HG03575 (cell line): Measurements from ENCODE around the gene ZNF488.

Source experiments
- ATAC-seq: cut with Tn5 transposase; IDR thresholded peaks from one replicate; pipeline ENCODE4 v1.9.1; 2021; ENCODE audit not compliant: unreplicated experiment, insufficient number of reproducible peaks, low FRiP score; ENCODE audit errors: extremely low read depth

ZNF488 gene

GRCh38 chr10:47337310-47337709, 46.8 kb downstream of the ZNF488 start:
- no peak for ATAC-seq

DNA sequence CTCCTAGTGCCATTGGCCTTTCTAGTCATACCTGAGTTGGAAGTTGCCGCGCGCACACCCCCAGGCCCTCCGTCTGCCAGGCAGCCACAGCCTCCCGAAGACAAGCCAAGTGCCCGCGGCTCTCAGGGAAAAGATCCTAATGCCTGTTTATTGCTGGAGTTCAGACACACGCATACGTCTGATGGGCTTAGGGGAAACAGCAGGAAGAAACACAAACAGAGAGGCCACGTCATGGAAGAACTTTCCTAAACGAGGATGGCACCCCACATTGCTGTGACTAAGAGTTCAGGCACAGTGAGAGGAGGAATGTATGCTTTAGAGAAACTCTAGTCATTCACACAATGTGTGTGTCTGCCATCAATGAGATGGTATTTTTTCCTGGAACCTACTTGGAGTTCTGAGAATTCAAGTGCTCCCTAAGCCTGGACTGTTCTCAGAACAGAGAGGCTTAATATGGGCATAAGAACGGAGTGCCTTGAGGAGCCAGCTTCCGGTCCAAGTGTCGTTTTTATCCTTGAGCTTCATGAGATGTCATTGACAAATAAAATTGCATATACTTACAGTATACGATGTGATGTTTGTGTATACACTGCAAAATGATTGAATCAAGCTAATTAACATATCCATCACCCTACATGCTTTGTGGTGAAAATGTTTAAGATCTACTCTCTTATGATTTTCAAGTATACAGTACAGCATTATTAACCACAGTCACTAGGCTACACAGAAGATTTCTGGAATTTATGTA, 47.5 kb downstream of the ZNF488 start:
- ATAC-seq, result no peak

GRCh38 chr10:47335906-47336305, 48.2 kb downstream of the ZNF488 start:
- no peak for ATAC-seq

- ATAC-seq, result no peak
Observed at GRCh38 chr10:47334466-47335295, 49.4 kb downstream of the ZNF488 start.

DNA sequence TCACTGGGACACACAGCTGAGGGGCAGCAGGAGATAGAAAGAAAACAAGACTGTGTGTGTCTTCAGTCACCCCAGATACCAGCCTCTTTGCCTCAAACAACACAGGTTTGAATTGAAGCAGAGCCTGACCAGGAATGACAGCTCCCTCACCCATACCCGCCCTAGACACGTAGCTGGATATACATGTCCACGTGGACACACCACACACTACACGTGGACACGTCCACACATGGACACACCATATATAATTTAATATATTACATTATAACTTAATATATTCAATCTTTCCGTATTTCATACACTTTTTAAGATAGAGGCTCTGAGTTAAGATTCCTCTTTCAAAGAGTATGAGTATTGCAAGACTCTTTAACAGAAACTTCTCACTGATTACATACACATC, 50.6 kb downstream of the ZNF488 start:
- no peak for ATAC-seq

- ATAC-seq, result no peak
Observed at GRCh38 chr10:47332946-47333345, 51.1 kb downstream of the ZNF488 start.

DNA sequence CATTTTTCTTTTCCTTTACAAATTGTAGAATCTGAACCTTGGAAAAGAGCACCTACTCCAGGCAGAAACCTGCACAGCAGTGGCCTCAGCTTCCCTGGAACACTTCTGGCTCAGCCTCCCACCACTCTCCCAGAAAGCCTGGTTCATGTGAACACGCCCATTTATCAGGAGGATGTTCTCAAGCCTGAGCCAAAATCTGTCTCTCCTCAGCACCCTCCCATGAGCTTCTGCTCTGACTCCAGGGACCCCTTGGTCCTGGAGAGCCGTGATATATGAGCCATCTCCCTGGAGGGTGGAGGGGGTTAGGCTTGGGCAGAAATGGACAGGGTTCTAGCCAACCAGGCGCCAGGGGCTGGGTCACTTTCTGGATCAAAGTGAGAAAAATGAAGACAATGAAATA, 51.7 kb downstream of the ZNF488 start:
- ATAC-seq, result no peak

DNA sequence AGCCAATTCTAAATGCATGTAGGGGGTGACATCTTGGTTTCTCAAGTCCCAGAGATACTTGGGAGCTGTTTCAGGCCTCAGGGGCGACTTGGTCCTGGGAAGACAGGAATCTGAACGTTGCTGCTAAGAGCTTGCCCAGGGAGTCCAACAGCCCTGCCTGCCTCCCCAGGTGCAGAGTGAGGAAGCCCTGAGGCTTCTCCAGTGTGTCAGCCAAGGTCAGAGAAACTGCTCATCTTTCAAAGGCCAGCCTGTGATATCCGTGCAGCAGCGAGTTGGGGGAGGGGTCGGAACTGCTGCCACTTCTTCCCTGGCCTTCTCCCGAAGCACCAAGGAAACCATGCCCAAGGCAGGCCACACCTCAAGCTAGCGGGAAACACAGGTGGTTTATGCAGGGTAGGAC, 52.1 kb downstream of the ZNF488 start:
- no peak for ATAC-seq

- no peak for ATAC-seq
Observed at GRCh38 chr10:47331491-47331890, 52.6 kb downstream of the ZNF488 start.

- no peak for ATAC-seq
Observed at GRCh38 chr10:47330804-47331203, 53.3 kb downstream of the ZNF488 start.

DNA sequence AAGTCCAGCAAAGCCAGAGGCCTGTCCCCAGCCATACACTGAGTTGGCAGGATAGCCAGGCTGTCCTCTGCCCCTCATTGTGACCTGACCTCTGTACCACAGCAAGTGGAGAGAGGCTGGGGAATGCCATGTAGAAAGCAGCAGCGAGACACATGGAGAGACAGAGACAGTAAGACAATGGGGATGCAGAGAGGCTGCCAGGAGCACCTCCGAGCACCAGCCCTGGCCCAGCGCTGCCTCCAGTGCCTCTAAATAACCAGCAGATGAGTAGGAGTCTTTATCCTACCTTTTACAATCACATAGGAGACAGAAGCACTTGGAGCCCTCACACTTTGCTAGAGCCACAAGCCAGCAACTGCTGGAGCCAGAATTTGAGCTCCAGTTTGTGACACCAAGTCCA, 53.7 kb downstream of the ZNF488 start:
- ATAC-seq, result no peak

DNA sequence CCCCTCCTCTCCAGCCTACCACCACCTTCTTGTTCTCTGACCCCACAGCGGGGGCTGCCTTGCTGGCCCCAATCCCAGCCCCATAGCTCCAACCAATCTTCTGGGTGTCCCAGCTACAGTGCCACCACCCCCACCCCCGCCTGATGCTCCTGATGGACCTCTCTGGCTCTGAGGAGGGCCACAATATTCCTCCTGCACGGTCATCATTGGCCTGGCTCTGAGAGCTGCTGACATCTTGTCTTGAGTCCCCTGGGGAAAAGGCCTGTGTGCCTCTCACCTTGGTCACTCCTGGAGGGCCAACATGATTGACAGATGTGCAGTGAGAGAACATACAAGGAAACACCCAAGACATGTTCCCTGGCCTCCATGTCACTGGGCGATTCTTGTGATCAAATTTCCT, 54.2 kb downstream of the ZNF488 start:
- no peak for ATAC-seq

- ATAC-seq, result no peak
Observed at GRCh38 chr10:47326927-47327330, 57.2 kb downstream of the ZNF488 start.

DNA sequence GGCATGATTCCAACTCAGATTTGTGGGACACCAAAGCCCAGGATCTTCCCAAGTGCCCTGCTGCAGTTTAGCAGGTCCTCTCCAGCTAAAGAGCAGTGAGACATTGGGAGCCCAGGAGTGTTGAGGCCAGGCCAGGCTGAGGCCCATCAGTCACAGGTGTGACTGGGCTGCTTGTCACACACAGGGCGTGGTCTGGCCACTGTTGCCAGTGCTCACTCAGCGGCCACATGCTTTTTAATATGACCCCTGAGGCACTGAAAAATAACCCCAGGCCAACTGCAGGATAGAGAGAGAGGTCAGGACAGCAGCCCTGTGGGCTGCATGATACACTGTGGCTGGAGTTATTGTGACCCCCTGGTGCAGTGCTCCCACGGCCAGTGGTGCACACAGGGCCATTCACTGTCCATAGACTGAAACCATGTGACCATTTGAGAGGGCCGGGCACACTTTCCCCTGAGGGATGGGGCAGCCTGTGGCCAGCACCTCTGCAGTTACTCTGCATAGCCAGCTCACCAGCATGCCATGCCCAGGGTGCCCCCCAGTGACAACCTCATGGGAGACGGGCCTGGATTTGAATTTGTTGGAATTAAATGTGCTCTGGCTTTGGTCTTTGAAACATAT, 57.7 kb downstream of the ZNF488 start:
- ATAC-seq, result no peak

DNA sequence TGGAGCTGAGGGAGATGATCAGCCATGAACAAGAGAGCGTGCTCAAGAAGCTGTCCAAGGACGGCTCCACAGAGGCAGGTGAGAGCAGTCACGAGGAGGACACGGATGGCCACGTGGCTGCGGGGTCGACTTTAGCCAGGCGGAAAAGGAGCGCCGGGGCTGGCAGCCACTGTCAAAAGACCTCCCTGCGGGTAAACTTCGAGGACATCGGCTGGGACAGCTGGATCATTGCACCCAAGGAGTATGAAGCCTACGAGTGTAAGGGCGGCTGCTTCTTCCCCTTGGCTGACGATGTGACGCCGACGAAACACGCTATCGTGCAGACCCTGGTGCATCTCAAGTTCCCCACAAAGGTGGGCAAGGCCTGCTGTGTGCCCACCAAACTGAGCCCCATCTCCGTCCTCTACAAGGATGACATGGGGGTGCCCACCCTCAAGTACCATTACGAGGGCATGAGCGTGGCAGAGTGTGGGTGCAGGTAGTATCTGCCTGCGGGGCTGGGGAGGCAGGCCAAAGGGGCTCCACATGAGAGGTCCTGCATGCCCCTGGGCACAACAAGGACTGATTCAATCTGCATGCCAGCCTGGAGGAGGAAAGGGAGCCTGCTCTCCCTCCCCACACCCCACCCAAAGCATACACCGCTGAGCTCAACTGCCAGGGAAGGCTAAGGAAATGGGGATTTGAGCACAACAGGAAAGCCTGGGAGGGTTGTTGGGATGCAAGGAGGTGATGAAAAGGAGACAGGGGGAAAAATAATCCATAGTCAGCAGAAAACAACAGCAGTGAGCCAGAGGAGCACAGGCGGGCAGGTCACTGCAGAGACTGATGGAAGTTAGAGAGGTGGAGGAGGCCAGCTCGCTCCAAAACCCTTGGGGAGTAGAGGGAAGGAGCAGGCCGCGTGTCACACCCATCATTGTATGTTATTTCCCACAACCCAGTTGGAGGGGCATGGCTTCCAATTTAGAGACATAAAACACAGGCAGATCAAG, 58.5 kb downstream of the ZNF488 start:
- no peak for ATAC-seq

GRCh38 chr10:47323636-47324296, 60.3 kb downstream of the ZNF488 start:
- no peak for ATAC-seq

DNA sequence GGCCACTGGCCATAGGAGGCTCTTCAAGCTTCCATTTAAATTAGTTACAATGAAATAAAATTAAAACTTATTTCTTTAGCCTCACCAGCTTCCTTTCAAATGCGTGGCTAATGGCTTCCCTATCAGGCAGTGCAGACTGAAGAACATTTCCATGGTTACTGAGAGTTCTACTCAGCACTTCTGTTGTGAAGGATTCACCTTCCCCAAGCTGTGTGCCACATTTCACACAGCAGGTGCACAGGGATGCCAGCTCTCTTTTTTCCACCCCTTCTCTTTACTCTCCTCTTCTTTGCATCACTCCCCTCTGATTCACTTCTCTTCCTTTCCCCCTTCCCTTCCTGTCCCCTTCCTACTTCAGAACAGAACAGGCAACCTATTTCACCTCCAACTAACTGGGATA, 61.0 kb downstream of the ZNF488 start:
- ATAC-seq, result no peak

GRCh38 chr10:47322300-47323061, 61.6 kb downstream of the ZNF488 start, which contains the start of gene GDF2:
Gene GDF2, plus strand, starts transcription at chr10:47322454. Its CDS starts 215 bp downstream, at chr10:47322669.
- ATAC-seq, result no peak
